Anterior cingulate cortex (tissue), 58 donors: Measurements from ENCODE around the gene TRMO.

ENCODE experiments used
- DNase-seq, 58 donors: peaks; one replicate each; lab custom pipeline; 2025; lab: John Stamatoyannopoulos, UW

TRMO gene

GRCh38 chr9:97864396-97864795 lies 57.9 kb downstream of the TRMO start:
- no peak for DNase-seq

GRCh38 chr9:97863314-97863713 lies 59.0 kb downstream of the TRMO start:
- DNase-seq, result no peak

- DNase-seq, result no peak
Observed at GRCh38 chr9:97861148-97861475, 61.2 kb downstream of the TRMO start.

GRCh38 chr9:97860451-97861147 lies 61.7 kb downstream of the TRMO start:
- no peak for DNase-seq

GRCh38 chr9:97859346-97859745 lies 63.0 kb downstream of the TRMO start:
- no peak for DNase-seq

GRCh38 chr9:97858826-97859225 lies 63.5 kb downstream of the TRMO start:
- no peak for DNase-seq

GRCh38 chr9:97858393-97858713 lies 63.9 kb downstream of the TRMO start:
- DNase-seq, result no peak

- no peak for DNase-seq
Observed at GRCh38 chr9:97857606-97858392, 64.5 kb downstream of the TRMO start.

GRCh38 chr9:97856857-97857605 lies 65.3 kb downstream of the TRMO start:
- no peak for DNase-seq

- DNase-seq, result no peak
Observed at GRCh38 chr9:97855899-97856298, 66.4 kb downstream of the TRMO start.

- no peak for DNase-seq
Observed at GRCh38 chr9:97855486-97855875, 66.8 kb downstream of the TRMO start.

GRCh38 chr9:97854696-97855485 lies 67.4 kb downstream of the TRMO start:
- DNase-seq, result no peak
